Glomerular endothelial cell (primary cell): ENCODE data around the gene MPRIP. TPM values are rescaled to one million over a fixed set of nuclear protein-coding genes. Genes with fewer than 3 reads are reported as not detected.

Experiments used
- DNase-seq: peaks from one replicate; pipeline ENCODE4 v3.0.0-alpha.2; 2011; ENCODE audit warnings: low read depth, low spot score; ENCODE audit errors: extremely low read depth
- total RNA-seq: library from RNA; depleted of rRNA; stranded (reverse); fragments of >200 nt; gene quantifications from 2 replicates; pipeline ENCODE4 v1.2.3, GENCODE V29; 2015

Gene MPRIP
- total RNA-seq, 1 donor from 2014 or later, result 160 TPM

DNA sequence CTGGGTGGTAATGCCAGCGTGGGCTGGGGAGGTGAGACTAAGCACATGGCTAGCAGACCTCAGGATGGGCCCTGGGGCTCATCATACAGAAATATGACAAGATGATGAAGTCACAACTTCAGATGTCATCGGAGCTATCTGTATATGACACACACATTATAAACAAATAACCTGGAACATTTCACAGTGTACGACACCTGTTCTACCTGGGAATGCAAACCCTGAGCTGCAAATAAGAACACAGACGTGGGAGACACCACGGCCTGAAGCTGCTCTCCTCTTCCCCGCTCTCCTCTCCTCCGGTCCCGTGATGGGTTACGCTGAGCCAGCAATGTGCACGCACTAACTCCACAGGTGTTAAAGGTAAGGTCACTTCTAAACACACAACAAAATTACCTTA is 159.0 kb downstream of the MPRIP start:
- DNase-seq, result no peak

GRCh38 chr17:17201907-17202306 is 159.7 kb downstream of the MPRIP start:
- no peak for DNase-seq

DNA sequence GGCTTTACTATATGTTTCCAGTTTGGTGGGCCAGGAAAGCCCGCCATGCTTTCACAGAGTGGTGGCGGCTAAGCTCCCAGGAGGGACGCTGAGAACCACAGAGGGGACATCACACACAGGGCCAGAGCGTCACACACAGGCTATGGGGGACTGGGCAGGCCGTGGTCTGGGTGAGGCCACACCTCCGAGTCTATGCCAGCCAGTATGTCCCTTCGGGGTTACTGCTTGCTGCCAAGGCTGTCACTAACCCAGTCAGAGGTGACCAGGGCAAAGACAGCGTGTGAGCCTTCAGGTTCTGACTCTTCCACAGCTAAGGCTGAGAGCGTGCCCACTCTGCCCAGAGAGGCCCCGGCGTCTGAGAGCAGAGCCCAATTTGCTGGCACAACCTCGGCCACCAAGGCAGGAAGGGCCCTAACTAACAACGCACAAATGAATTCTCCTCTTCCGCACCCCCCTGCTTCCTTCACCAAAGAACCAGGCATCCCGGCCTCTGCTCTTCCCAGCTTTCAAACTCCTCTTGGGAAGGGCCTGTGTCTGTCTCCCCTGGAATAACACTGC is 161.0 kb downstream of the MPRIP start:
- no peak for DNase-seq

- DNase-seq, result no peak
Measured at GRCh38 chr17:17204041-17204591, 161.9 kb downstream of the MPRIP start.

GRCh38 chr17:17204635-17205231 is 162.5 kb downstream of the MPRIP start:
- DNase-seq, result no peak

DNA sequence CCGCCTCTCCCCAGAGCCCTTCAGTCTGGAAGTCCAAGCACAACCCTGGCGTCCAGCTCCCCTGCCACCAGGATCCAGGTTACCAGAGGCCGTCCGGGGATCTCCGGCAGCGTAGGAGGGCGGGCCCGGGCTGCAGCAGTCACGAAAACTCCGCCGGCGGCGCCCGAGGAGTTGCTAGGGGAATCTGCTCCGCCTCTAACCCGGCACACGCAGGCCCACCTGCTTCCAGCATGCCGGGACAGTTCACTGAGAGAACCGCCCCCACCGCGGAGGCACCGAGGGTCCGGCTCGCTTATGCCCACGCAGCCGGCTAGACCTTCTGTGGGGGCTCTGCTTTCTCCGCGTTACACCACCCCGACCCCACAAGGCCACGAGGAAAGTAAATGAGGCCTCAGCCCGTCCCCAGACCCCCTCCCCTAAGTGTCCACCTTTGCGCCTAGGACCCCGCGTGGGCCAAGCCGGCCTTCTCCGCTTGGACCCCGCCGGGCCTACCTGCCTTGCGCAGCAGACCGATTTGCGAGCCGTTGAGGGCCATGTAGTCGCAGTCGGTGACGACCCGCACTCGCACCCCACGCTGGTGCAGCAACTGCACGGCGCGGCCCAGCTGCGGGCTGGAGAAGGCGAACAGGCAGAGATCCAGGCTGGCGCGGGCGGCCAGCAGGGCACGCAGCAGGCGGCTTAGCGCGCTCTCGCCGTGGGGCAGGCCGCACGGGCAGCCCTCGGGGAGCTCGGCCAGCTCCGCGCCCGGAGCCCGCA is 163.3 kb downstream of the MPRIP start:
- DNase-seq, result no peak

- no peak for DNase-seq
Measured at GRCh38 chr17:17206124-17206912, 164.1 kb downstream of the MPRIP start, which contains the start of gene PLD6. Gene PLD6, minus strand, starts transcription at chr17:17206333. Its CDS starts 47 bp downstream, at chr17:17206286.

DNA sequence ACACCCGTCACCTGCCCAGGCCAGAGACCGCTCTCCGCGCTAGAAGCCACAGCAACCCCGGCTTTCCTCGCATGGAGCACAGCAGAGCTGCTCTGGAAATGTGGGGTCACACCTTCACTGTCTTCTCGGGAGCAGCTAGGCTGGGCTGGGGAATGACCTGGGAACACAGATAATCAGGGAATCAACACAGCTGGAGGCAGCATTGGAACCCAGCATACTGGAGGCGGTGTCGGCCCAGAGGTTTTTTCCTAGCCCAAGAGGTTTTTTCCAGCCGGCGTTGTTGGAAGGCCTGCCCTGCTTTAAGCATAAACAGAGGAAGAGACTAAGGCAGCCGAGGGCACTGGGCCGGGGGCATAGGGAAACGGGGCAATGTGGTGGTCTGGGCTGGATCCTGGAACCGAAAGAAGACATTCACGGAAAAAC is 164.7 kb downstream of the MPRIP start:
- DNase-seq, result no peak

DNA sequence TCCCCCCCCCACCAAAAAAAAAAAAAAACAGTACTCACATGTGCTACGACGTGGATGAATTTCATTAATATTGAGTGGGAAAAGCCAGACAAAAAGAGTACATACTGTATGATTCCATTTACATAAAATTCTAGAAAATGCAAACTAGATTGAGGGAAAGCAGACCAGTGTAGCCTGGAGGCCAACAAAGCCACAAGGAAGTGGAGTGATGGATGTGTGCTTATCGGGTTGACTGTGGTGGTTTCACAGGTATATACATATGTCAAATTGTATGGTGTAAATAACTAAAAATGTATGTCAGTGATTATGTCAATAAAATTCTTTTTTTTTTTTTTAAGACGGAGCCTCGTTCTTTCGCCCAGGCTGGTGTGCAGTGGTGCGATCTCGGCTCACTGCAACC is 165.7 kb downstream of the MPRIP start:
- no peak for DNase-seq

DNA sequence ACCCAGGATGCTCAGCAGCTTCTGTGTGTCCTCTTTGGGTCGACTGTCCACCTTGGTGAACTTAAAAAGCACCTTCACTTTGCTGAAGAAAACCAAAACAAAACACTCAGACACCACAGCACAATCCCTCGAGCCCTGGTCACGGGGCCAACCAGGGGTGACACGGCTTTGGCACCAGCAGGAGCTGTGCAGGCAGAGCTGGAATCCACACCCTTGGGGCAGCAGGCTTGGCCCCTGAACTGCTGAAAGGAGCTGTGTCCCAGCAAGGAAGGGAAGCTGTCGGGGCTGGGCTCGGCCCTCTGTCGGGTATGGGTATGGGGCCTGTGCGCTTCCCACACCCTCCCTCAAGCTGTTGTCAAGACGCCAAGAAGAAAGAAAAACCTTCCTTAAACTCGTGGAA is 171.5 kb downstream of the MPRIP start:
- no peak for DNase-seq

GRCh38 chr17:17214646-17215436 is 172.6 kb downstream of the MPRIP start:
- no peak for DNase-seq

DNA sequence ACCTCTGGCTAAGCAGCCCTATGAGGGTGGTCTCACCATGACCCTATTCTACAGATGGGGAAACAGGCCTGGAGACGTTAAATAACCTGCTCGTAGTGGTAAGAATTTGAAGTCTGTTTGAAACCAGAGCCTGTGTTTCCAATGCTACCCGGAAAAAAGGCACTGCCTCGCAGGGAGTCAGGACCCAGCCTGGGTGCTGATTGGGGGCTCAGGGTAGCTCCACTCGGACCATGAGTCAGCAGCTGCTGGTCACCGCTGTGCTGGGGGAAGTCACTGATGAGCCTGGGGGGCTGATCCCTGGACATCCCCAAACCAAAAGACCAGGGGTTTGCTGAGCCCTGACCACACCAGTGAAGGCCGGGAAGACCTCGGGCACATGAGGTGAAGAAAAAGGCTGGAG is 173.3 kb downstream of the MPRIP start:
- DNase-seq, result no peak

DNA sequence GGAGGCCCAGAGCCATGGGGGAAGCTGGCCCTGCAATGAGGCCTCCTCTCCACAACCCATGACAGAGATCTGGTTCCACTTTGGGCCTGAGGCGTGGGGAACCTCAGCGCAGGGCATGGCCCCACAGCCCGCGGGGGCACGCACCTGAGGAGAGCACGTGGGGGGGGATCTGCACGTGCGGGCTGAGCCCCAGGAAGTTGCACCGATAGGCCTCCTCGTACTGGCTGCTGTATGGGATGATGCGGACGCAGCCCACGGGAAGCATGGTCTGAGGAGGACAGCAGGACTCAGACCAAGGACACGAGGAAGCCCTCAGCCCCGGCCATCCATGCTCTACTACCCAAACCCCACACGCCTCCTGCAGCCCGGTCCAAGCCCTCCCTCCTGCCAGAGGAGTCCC is 174.0 kb downstream of the MPRIP start:
- no peak for DNase-seq

GRCh38 chr17:17216776-17217175 is 174.5 kb downstream of the MPRIP start:
- no peak for DNase-seq

DNA sequence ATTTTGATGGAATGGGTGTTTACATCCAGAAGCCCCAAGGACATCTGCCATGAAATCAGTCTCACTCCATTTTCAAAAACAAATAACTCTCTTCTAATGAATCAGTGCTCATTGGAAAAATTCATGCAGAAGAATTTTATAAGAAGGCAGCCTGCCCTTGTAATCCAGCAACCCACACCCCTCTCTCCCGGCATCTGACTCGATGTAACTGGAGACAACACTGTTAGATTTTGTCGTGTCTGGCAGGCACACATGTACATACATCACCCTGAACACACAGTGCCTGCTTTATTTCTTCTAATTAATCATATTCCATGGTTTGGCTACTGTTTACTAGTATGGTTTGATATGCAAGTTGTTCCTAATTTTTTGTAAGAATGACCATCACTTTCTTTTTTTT is 175.7 kb downstream of the MPRIP start:
- DNase-seq, result no peak

DNA sequence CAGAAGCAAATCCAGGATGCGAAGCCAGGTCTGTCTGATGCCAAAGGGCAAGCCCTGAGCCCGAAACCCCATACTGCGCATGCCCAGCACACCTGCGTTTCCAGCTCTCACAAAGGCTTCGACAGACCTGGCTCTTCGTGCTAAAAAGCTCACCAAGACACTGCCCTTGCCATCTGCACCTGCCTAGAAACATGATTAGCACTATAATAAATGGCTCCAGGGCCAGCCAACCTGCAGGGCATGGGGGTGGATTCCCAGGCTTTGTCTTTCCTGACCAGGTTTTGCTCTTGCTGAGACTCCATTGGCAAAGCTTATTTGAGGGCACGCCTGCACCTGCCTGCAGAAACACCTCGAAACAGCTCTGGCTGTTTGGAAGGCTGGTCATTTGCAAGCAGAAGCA is 178.3 kb downstream of the MPRIP start:
- no peak for DNase-seq

- DNase-seq, result no peak
Measured at GRCh38 chr17:17221329-17221728, 179.1 kb downstream of the MPRIP start.

- no peak for DNase-seq
Measured at GRCh38 chr17:17223736-17224135, 181.5 kb downstream of the MPRIP start.

GRCh38 chr17:17224137-17224536 is 181.9 kb downstream of the MPRIP start:
- no peak for DNase-seq

GRCh38 chr17:17225901-17226300 is 183.6 kb downstream of the MPRIP start:
- no peak for DNase-seq
